CD14-positive monocyte (primary cell): ENCODE data around the gene USP46. TPM values are rescaled to one million over a fixed set of nuclear protein-coding genes. Genes with fewer than 3 reads are reported as not detected.

Experiments
- DNase-seq, 3 donors: peaks; one replicate each; pipeline ENCODE4 v3.0.0-alpha.2; 2011 to 2022
- H2AFZ ChIP-seq: 2 replicates; pipeline ENCODE4 v1.6.0; 2012; ENCODE audit warnings: mild to moderate bottlenecking, low read depth, low read length, inconsistent platforms; ENCODE audit not compliant: insufficient read depth, poor library complexity, severe bottlenecking
- H3K27ac ChIP-seq, 2 donors: 1 replicate in 1 of 2; 2 replicates in 1 of 2; pipeline ENCODE4 v1.5.1; 2012 to 2013; ENCODE audit warnings: low read length in 2 of 2, control low read depth in 1 of 2, inconsistent platforms in 1 of 2, low read depth in 1 of 2, mild to moderate bottlenecking in 1 of 2
- H3K27me3 ChIP-seq, 2 donors: one replicate each; pipeline versions ENCODE4 v1.6.0 to v1.6.1; 2011 to 2013; ENCODE audit warnings: low read length in 2 of 2; ENCODE audit not compliant: control insufficient read depth in 2 of 2, insufficient read depth in 2 of 2
- H3K36me3 ChIP-seq, 2 donors: replicated peaks in 1 of 2; 1 replicate in 1 of 2; 2 replicates in 1 of 2; pipeline versions ENCODE4 v1.5.1 to v1.6.1; 2012 to 2013; ENCODE audit warnings: low read length in 2 of 2, control low read depth in 1 of 2, inconsistent platforms in 1 of 2, mild to moderate bottlenecking in 1 of 2; ENCODE audit not compliant: insufficient read depth in 2 of 2, control insufficient read depth in 1 of 2
- H3K4me1 ChIP-seq, 2 donors: 1 replicate in 1 of 2; 2 replicates in 1 of 2; pipeline versions ENCODE4 v1.5.1 to v1.6.1; 2012 to 2013; ENCODE audit warnings: low read length in 2 of 2, control low read depth in 1 of 2, inconsistent platforms in 1 of 2, mild to moderate bottlenecking in 1 of 2, moderate library complexity in 1 of 2; ENCODE audit not compliant: insufficient read depth in 2 of 2, control insufficient read depth in 1 of 2
- H3K4me2 ChIP-seq: replicated peaks from 2 replicates; pipeline ENCODE3; 2012; ENCODE audit warnings: low read length, moderate library complexity, mild to moderate bottlenecking; ENCODE audit not compliant: poor library complexity, severe bottlenecking; ENCODE audit errors: extremely low read depth
- H3K4me3 ChIP-seq, 3 experiments: fragments of 200-600 bp in 1 of 3; sonication (generic) in 1 of 3; replicated peaks in 1 of 3; 1 replicate in 2 of 3; 2 replicates in 1 of 3; pipeline ENCODE4 v1.5.1; 2011 to 2013; ENCODE audit warnings: low read length in 3 of 3, mild to moderate bottlenecking in 3 of 3, control low read depth in 2 of 3, low read depth in 2 of 3, inconsistent platforms in 1 of 3, moderate library complexity in 1 of 3
- H3K79me2 ChIP-seq: 2 replicates; pipeline ENCODE4 v1.6.0; 2012; ENCODE audit warnings: mild to moderate bottlenecking, control low read depth, inconsistent platforms, low read length, moderate library complexity; ENCODE audit not compliant: insufficient read depth
- H3K9ac ChIP-seq: 2 replicates; pipeline ENCODE4 v1.6.0; 2017; ENCODE audit warnings: low read length, mild to moderate bottlenecking; ENCODE audit not compliant: insufficient read depth, poor library complexity, severe bottlenecking
- H3K9me3 ChIP-seq, 2 donors: replicated peaks in 1 of 2; 1 replicate in 1 of 2; 2 replicates in 1 of 2; pipeline versions ENCODE4 v1.5.1 to v1.6.1; 2012 to 2013; ENCODE audit warnings: low read length in 2 of 2, control low read depth in 1 of 2; ENCODE audit not compliant: control insufficient read depth in 1 of 2, insufficient read depth in 1 of 2
- H4K20me1 ChIP-seq: 2 replicates; pipeline ENCODE4 v1.6.0; 2012; ENCODE audit warnings: mild to moderate bottlenecking, low read length, control low read depth, moderate library complexity; ENCODE audit not compliant: insufficient read depth
- H3K27ac Mint-ChIP-seq, 7 donors: one replicate each; pipeline ENCODE4 v1.8.0; 2020; ENCODE audit warnings: mild to moderate bottlenecking in 7 of 7, mixed read lengths in 7 of 7, moderate library complexity in 6 of 7, inconsistent platforms in 2 of 7
- H3K27me3 Mint-ChIP-seq, 3 donors: one replicate each; pipeline ENCODE4 v1.8.0; 2021 to 2022; ENCODE audit warnings: low read depth in 3 of 3, mild to moderate bottlenecking in 3 of 3, mixed read lengths in 3 of 3, moderate library complexity in 3 of 3, inconsistent platforms in 1 of 3
- H3K36me3 Mint-ChIP-seq, 2 donors: one replicate each; pipeline ENCODE4 v1.8.0; 2020; ENCODE audit warnings: mixed read lengths in 2 of 2, inconsistent platforms in 1 of 2, mild to moderate bottlenecking in 1 of 2
- H3K4me1 Mint-ChIP-seq: one replicate; pipeline ENCODE4 v1.8.0; 2020; ENCODE audit warnings: mild to moderate bottlenecking, mixed read lengths
- H3K4me3 Mint-ChIP-seq, 2 donors: one replicate each; pipeline ENCODE4 v1.8.0; 2020; ENCODE audit warnings: mild to moderate bottlenecking in 2 of 2, mixed read lengths in 2 of 2, moderate library complexity in 1 of 2
- H3K9me3 Mint-ChIP-seq, 7 donors: one replicate each; pipeline ENCODE4 v1.8.0; 2020 to 2022; ENCODE audit warnings: mixed read lengths in 7 of 7, mild to moderate bottlenecking in 6 of 7, moderate library complexity in 6 of 7, inconsistent platforms in 2 of 7
- WGBS: methylation state at CpG from one replicate; pipeline ENCODE4 v1.1.5; 2013; ENCODE audit warnings: missing lambda C conversion rate; ENCODE audit not compliant: insufficient coverage; 5-methylcytosine and 5-hydroxymethylcytosine counted together
- intact Hi-C, 2 donors: fragments of 100-400 bp; cut with micrococcal nuclease; formaldehyde crosslinking; loops; one replicate each; pipeline versions ENCODE4 v1.15.0 to v1.15.1; 2023
- polyA plus RNA-seq, 3 donors: library from polyadenylated mRNA; depleted of rRNA in 1 of 3; unstranded in 2 of 3; stranded (reverse) in 1 of 3; fragments of 300-500 nt in 2 of 3; fragments of >200 nt in 1 of 3; fragmentation: Illumina TruSeq in 2 of 3; gene quantifications; 1 replicate in 2 of 3; 2 replicates in 1 of 3; pipeline ENCODE4 v1.2.3, GENCODE V29; 2012 to 2021
- TF ChIP-seq, protein P1 (sequence below): fragments of 200-600 bp; IDR thresholded peaks from one replicate; pipeline ENCODE4 v1.8.0; 2022; ENCODE audit warnings: antibody characterized with exemption, mild to moderate bottlenecking

USP46 gene
- polyA plus RNA-seq, 3 donors: 2.3 to 3.9 (median 2.7) TPM

DNA sequence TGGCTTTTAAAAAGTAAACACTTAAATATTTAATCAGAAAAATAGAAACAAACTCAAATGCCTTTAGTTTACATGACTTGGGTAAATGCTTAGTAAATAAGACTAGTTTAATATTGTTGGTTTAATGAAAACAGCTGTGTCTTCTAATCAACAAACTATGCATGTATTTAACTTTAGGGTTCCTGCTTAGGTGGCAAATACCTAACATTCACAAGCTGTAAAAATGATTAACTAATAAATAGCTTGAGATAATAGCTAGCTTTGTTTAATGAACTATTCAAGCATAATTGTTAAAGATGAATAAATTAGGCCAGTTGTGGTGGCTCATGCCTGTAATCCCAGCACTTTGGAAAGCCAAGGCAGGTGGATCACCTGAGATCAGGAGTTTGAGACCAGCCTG lies 30.0 kb upstream of the USP46 start:
- intact Hi-C loops: no loop called here
- no peak overlapping the region for H3K27ac Mint-ChIP-seq
- peaks cover 17 to 32% (median 21%) of the 10 kb centered on the region in 7 donors for H3K9me3 Mint-ChIP-seq

DNA sequence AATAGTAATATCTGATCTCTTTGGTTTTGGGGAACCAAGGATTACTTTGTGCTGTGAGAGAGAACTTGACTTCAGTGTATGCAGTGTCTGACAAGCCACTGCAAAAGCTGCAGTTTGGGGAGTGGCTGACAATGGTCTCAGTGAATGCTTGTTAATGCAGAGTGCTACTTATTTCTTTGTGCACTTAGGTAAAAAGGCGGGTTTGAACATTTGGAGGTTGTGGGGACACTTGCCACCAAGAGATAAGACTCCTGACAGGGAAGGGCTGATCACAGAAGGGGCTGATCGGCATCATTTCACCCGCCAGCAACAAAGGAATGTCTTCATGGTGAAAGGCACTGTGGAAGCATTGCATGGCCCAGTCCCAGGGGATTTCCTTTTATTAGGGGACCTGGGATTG lies 28.6 kb upstream of the USP46 start:
- no peak for DNase-seq
- H3K36me3 ChIP-seq: no peaks in the 10 kb centered on the region
- peaks cover 0 to 8% of the 10 kb centered on the region in 2 donors for H3K9me3 ChIP-seq
- H3K27ac Mint-ChIP-seq: no peak overlapping the region
- no peaks in the 10 kb centered on the region for H3K79me2 ChIP-seq
- H3K4me1 ChIP-seq: no peaks in the 10 kb centered on the region
- peaks cover 4 to 19% (median 10%) of the 10 kb centered on the region in 7 donors for H3K9me3 Mint-ChIP-seq
- H2AFZ ChIP-seq: no peak overlapping the region
- H3K27me3 Mint-ChIP-seq: peaks cover 0 to 2% (median 0%) of the 10 kb centered on the region in 3 donors
- whole genome bisulfite sequencing: 90% methylated on average over 3 of the region's 3 CpGs
- H3K27ac ChIP-seq: no peak overlapping the region
- no peak overlapping the region for H3K4me3 Mint-ChIP-seq
- TF ChIP-seq, protein P1, sequence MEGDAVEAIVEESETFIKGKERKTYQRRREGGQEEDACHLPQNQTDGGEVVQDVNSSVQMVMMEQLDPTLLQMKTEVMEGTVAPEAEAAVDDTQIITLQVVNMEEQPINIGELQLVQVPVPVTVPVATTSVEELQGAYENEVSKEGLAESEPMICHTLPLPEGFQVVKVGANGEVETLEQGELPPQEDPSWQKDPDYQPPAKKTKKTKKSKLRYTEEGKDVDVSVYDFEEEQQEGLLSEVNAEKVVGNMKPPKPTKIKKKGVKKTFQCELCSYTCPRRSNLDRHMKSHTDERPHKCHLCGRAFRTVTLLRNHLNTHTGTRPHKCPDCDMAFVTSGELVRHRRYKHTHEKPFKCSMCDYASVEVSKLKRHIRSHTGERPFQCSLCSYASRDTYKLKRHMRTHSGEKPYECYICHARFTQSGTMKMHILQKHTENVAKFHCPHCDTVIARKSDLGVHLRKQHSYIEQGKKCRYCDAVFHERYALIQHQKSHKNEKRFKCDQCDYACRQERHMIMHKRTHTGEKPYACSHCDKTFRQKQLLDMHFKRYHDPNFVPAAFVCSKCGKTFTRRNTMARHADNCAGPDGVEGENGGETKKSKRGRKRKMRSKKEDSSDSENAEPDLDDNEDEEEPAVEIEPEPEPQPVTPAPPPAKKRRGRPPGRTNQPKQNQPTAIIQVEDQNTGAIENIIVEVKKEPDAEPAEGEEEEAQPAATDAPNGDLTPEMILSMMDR: no peak
- H4K20me1 ChIP-seq: no peaks in the 10 kb centered on the region
- no peaks in the 10 kb centered on the region for H3K4me1 Mint-ChIP-seq
- no peaks in the 10 kb centered on the region for H3K27me3 ChIP-seq
- H3K4me3 ChIP-seq: no peak overlapping the region
- intact Hi-C loops: no loop called here
- no peak overlapping the region for H3K9ac ChIP-seq
- H3K4me2 ChIP-seq: no peak overlapping the region
- no peaks in the 10 kb centered on the region for H3K36me3 Mint-ChIP-seq

More for the DNA sequence above, 30.0 kb upstream of the USP46 start:
- Histone ChIP-seq H3K4me3 (no peak overlapping the region), H4K20me1 (no peaks in the 10 kb centered on the region), H3K36me3 (no peaks in the 10 kb centered on the region), H3K27ac (no peak overlapping the region), H3K79me2 (no peaks in the 10 kb centered on the region), H3K27me3 (no peaks in the 10 kb centered on the region), H3K9me3 (peaks cover 9 to 10% of the 10 kb centered on the region in 2 donors), H3K4me2 (no peak overlapping the region), H3K4me1 (no peaks in the 10 kb centered on the region), H3K9ac (no peak overlapping the region), H2AFZ (no peak overlapping the region)
- Mint-ChIP-seq H3K4me1 (no peaks in the 10 kb centered on the region), H3K27me3 (peaks cover 0 to 2% (median 0%) of the 10 kb centered on the region in 3 donors), H3K36me3 (no peaks in the 10 kb centered on the region), H3K4me3 (no peak overlapping the region)
- TF ChIP-seq, protein P1: no peak
- DNase-seq: no peak
